Immature natural killer cell (primary cell): ENCODE measurements around the gene HOATZ. TPM values are rescaled to one million over a fixed set of nuclear protein-coding genes. Genes with fewer than 3 reads are reported as not detected.

Experiments
- DNase-seq, 3 donors: peaks; one replicate each; pipeline ENCODE4 v3.0.0; 2022; ENCODE audit warnings: mixed read lengths in 1 of 3
- H3K27ac Mint-ChIP-seq, 6 donors: one replicate each; pipeline ENCODE4 v1.8.0; 2020; ENCODE audit warnings: mixed read lengths in 6 of 6, mild to moderate bottlenecking in 5 of 6, inconsistent platforms in 4 of 6, moderate library complexity in 3 of 6
- H3K27me3 Mint-ChIP-seq, 3 donors: one replicate each; pipeline ENCODE4 v1.8.0; 2020 to 2021; ENCODE audit warnings: low read depth in 3 of 3, mild to moderate bottlenecking in 3 of 3, mixed read lengths in 3 of 3, moderate library complexity in 3 of 3, inconsistent platforms in 1 of 3
- H3K36me3 Mint-ChIP-seq, 3 donors: one replicate each; pipeline ENCODE4 v1.8.0; 2020; ENCODE audit warnings: mixed read lengths in 3 of 3, inconsistent platforms in 2 of 3, mild to moderate bottlenecking in 2 of 3
- H3K4me1 Mint-ChIP-seq, 2 donors: one replicate each; pipeline ENCODE4 v1.8.0; 2020; ENCODE audit warnings: inconsistent platforms in 2 of 2, mild to moderate bottlenecking in 2 of 2, mixed read lengths in 2 of 2, moderate library complexity in 1 of 2
- H3K4me3 Mint-ChIP-seq, 5 donors: one replicate each; pipeline ENCODE4 v1.8.0; 2020; ENCODE audit warnings: mild to moderate bottlenecking in 5 of 5, mixed read lengths in 5 of 5, inconsistent platforms in 3 of 5, moderate library complexity in 3 of 5
- H3K9me3 Mint-ChIP-seq, 6 donors: one replicate each; pipeline ENCODE4 v1.8.0; 2020; ENCODE audit warnings: mild to moderate bottlenecking in 6 of 6, mixed read lengths in 6 of 6, inconsistent platforms in 4 of 6, moderate library complexity in 3 of 6
- polyA plus RNA-seq, 3 donors: library from polyadenylated mRNA; unstranded; fragments of 300-500 nt; fragmentation: Illumina TruSeq; gene quantifications; one replicate each; pipeline ENCODE4 v1.2.3, GENCODE V29; 2021

HOATZ gene
- polyA plus RNA-seq, 3 donors from 2014 or later, result not detected

DNA sequence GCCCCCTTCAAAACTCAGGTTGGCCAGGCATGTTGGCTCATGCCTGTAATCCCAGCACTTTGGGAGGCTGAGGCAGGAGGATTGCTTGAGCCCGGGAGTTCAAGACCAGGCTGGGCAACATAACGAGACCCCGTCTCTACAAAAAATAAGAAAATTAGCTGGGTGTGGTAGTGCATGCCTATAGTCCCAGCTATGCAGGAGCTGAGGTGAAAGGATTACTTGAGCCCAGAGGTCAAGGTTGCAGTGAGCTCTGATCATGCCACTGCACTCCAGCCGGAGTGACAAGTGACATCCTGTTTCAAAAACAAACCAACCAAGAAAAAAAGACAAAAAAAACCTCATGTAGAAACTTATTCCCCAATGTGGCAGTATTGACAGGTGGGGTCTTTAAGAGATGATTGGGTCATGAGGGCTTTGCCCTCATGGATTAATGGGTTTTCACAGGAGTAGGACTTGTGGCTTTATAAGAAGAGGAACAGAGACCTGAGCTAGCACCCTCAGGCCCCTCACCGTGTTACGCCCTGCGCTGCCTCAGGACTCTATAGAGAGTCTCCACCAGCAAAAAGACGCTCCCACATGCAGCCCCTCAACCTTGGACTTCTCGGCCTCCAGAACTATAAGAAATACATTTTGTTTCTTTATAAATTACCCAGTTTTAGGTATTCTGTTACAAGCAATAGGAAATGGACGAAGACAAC lies 48.3 kb downstream of the HOATZ start:
- H3K9me3 Mint-ChIP-seq, result no peaks in the 10 kb centered on the region
- no peaks in the 10 kb centered on the region for H3K36me3 Mint-ChIP-seq
- no peak overlapping the region for H3K4me3 Mint-ChIP-seq
- H3K27me3 Mint-ChIP-seq, result no peaks in the 10 kb centered on the region
- no peaks in the 10 kb centered on the region for H3K4me1 Mint-ChIP-seq
- no peak for DNase-seq
- no peak overlapping the region for H3K27ac Mint-ChIP-seq

GRCh38 chr11:111565114-111565720 lies 50.6 kb downstream of the HOATZ start:
- Mint-ChIP-seq H3K4me1 (no peaks in the 10 kb centered on the region), H3K27ac (no peak overlapping the region), H3K36me3 (no peaks in the 10 kb centered on the region), H3K9me3 (no peaks in the 10 kb centered on the region), H3K4me3 (no peak overlapping the region), H3K27me3 (no peaks in the 10 kb centered on the region)
- DNase-seq, result peak; percentile 47 to 59 (median 51)

DNA sequence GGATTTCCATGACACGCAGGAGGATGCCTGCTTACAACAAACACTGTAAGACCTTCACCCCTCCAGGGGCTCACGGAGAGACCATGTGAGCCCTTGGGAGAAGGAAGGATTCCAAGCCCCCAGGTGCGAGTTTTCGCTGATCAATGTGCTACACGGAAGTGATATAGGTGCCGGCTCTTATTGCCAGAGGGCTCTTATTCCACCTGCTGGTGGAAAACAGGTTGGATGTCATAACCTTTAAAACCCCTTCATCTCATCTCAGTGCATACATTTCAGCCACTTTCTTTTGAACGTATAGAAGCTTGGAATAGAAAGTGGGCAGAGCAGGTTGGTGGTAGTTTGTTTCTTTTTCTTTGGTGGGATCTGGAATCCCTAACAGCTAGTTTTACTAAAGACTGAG lies 51.7 kb downstream of the HOATZ start:
- Mint-ChIP-seq H3K4me3 (no peak overlapping the region), H3K27ac (no peak overlapping the region), H3K27me3 (no peaks in the 10 kb centered on the region), H3K9me3 (no peaks in the 10 kb centered on the region), H3K36me3 (no peaks in the 10 kb centered on the region), H3K4me1 (no peaks in the 10 kb centered on the region)
- no peak for DNase-seq

GRCh38 chr11:111569476-111569875 lies 54.9 kb downstream of the HOATZ start:
- no peaks in the 10 kb centered on the region for H3K9me3 Mint-ChIP-seq
- no peak overlapping the region for H3K4me3 Mint-ChIP-seq
- DNase-seq, result no peak
- no peaks in the 10 kb centered on the region for H3K4me1 Mint-ChIP-seq
- peaks cover 0 to 3% (median 0%) of the 10 kb centered on the region in 3 donors for H3K27me3 Mint-ChIP-seq
- H3K27ac Mint-ChIP-seq, result no peak overlapping the region
- no peaks in the 10 kb centered on the region for H3K36me3 Mint-ChIP-seq

- peaks cover 0 to 4% of the 10 kb centered on the region in 2 donors for H3K4me1 Mint-ChIP-seq
- no peaks in the 10 kb centered on the region for H3K9me3 Mint-ChIP-seq
- H3K27ac Mint-ChIP-seq, result no peak overlapping the region
- DNase-seq, result no peak
- no peak overlapping the region for H3K4me3 Mint-ChIP-seq
- H3K27me3 Mint-ChIP-seq, result peaks cover 0 to 3% (median 0%) of the 10 kb centered on the region in 3 donors
- no peaks in the 10 kb centered on the region for H3K36me3 Mint-ChIP-seq
These were observed 56.2 kb downstream of the HOATZ start for GRCh38 chr11:111570796-111571195.

- no peak overlapping the region for H3K4me3 Mint-ChIP-seq
- no peaks in the 10 kb centered on the region for H3K9me3 Mint-ChIP-seq
- DNase-seq, result no peak
- H3K4me1 Mint-ChIP-seq, result peaks cover 0 to 4% of the 10 kb centered on the region in 2 donors
- H3K36me3 Mint-ChIP-seq, result no peaks in the 10 kb centered on the region
- peaks cover 0 to 3% (median 0%) of the 10 kb centered on the region in 3 donors for H3K27me3 Mint-ChIP-seq
- no peak overlapping the region for H3K27ac Mint-ChIP-seq
These were observed 57.4 kb downstream of the HOATZ start for GRCh38 chr11:111571829-111572501.

GRCh38 chr11:111572581-111572980 lies 58.0 kb downstream of the HOATZ start:
- Mint-ChIP-seq H3K27ac (no peak overlapping the region), H3K4me3 (no peak overlapping the region), H3K36me3 (no peaks in the 10 kb centered on the region), H3K9me3 (no peaks in the 10 kb centered on the region), H3K27me3 (peaks cover 0 to 3% (median 0%) of the 10 kb centered on the region in 3 donors), H3K4me1 (peaks cover 0 to 4% of the 10 kb centered on the region in 2 donors)
- no peak for DNase-seq

GRCh38 chr11:111573821-111574249 lies 59.3 kb downstream of the HOATZ start:
- H3K4me3 Mint-ChIP-seq, result no peak overlapping the region
- H3K36me3 Mint-ChIP-seq, result no peaks in the 10 kb centered on the region
- H3K27me3 Mint-ChIP-seq, result peaks cover 0 to 3% (median 0%) of the 10 kb centered on the region in 3 donors
- H3K9me3 Mint-ChIP-seq, result no peaks in the 10 kb centered on the region
- peaks cover 0 to 4% of the 10 kb centered on the region in 2 donors for H3K4me1 Mint-ChIP-seq
- H3K27ac Mint-ChIP-seq, result peak overlapping the region in 2 of 6 donors; percentile 11 to 63
- DNase-seq, result no peak

- Mint-ChIP-seq H3K4me3 (peak overlapping the region; percentile 21 to 86 (median 76)), H3K36me3 (no peaks in the 10 kb centered on the region), H3K27ac (peak overlapping the region; percentile 11 to 83 (median 49)), H3K4me1 (peaks cover 0 to 4% of the 10 kb centered on the region in 2 donors), H3K9me3 (no peaks in the 10 kb centered on the region), H3K27me3 (peaks cover 0 to 3% (median 0%) of the 10 kb centered on the region in 3 donors)
- DNase-seq, result peak in 1 of 3 donors; percentile 10
These were observed 60.0 kb downstream of the HOATZ start for GRCh38 chr11:111574373-111575225.

- peaks cover 0 to 4% of the 10 kb centered on the region in 2 donors for H3K4me1 Mint-ChIP-seq
- H3K9me3 Mint-ChIP-seq, result no peaks in the 10 kb centered on the region
- H3K4me3 Mint-ChIP-seq, result no peak overlapping the region
- no peak for DNase-seq
- no peaks in the 10 kb centered on the region for H3K36me3 Mint-ChIP-seq
- peaks cover 0 to 3% (median 0%) of the 10 kb centered on the region in 3 donors for H3K27me3 Mint-ChIP-seq
- H3K27ac Mint-ChIP-seq, result no peak overlapping the region
These were observed 61.2 kb downstream of the HOATZ start for GRCh38 chr11:111575740-111576139.

DNA sequence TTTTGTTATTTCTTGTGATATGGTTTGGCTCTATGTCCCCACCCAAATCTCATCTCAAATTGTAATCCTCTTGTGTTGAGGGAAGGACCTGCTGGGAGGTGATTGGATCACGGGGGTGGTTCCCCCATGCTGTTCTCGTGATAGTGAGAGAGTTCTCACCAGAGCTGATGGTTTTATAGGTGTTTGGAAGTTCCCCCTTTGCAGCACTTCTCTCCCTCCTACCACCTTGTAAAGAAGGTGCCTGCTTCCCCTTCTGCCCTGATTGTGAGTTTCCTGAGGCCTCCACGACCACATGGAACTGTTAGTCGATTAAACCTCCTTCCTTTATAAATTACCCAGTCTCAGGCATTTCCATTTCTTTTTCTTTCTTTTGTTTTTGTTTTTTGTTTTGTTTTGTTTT lies 63.2 kb downstream of the HOATZ start:
- H3K36me3 Mint-ChIP-seq, result no peaks in the 10 kb centered on the region
- H3K27me3 Mint-ChIP-seq, result peaks cover 0 to 4% (median 0%) of the 10 kb centered on the region in 3 donors
- H3K27ac Mint-ChIP-seq, result no peak overlapping the region
- peaks cover 0 to 4% of the 10 kb centered on the region in 2 donors for H3K4me1 Mint-ChIP-seq
- no peaks in the 10 kb centered on the region for H3K9me3 Mint-ChIP-seq
- no peak for DNase-seq
- H3K4me3 Mint-ChIP-seq, result no peak overlapping the region

DNA sequence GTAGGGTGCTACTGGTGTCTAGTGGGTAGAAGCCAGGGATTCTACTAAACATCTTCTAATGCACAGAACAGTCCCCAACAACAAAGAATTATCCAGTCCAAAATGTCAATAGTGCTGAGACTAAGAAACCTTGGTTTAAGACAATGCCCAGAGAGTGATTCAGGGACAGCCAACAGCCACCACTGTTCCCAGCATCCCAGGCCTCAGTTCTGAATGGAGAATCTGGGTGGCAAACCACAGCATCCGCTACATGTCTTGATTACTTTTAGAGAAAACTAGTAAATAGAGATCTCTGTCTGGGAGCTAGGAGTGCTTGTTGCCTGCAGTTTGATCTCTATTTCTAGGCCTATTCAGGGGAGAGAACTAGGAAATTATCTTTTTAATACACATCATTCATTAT lies 66.8 kb downstream of the HOATZ start:
- H3K9me3 Mint-ChIP-seq, result no peaks in the 10 kb centered on the region
- no peak for DNase-seq
- peak overlapping the region in 1 of 6 donors; percentile 15 for H3K27ac Mint-ChIP-seq
- H3K36me3 Mint-ChIP-seq, result no peaks in the 10 kb centered on the region
- peaks cover 0 to 6% (median 0%) of the 10 kb centered on the region in 3 donors for H3K27me3 Mint-ChIP-seq
- H3K4me3 Mint-ChIP-seq, result no peak overlapping the region
- no peaks in the 10 kb centered on the region for H3K4me1 Mint-ChIP-seq

DNA sequence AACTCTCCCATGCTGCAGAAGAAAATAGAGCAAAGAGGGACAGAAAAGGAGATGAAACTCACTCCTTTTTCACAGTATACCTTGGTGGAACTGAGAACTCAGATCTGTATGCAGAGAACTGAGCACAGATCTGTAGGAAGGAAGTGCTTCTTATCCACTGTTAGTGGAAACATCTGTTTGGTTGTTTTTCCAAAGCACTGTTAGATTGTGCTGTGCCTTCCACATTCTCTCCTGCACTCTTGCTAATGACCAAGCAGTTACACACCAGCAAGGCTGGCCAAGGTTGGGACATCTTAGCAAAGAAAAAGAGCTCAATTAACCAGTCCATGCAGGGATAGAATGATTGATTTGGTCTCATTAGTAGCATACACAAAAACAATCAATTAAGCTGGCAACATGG lies 67.6 kb downstream of the HOATZ start:
- no peak for DNase-seq
- no peaks in the 10 kb centered on the region for H3K9me3 Mint-ChIP-seq
- peaks cover 0 to 6% (median 0%) of the 10 kb centered on the region in 3 donors for H3K27me3 Mint-ChIP-seq
- no peak overlapping the region for H3K4me3 Mint-ChIP-seq
- H3K36me3 Mint-ChIP-seq, result no peaks in the 10 kb centered on the region
- no peaks in the 10 kb centered on the region for H3K4me1 Mint-ChIP-seq
- no peak overlapping the region for H3K27ac Mint-ChIP-seq
